Sciatic nerve (tissue), 2 donors: Measurements from ENCODE around the gene CCDC102B. TPM values are rescaled to one million over a fixed set of nuclear protein-coding genes. Genes with fewer than 3 reads are reported as not detected.
"Not testable (repeated sequence)": the region's sequence is repeated elsewhere in the genome, so short reads cannot be mapped to it uniquely, and the experiment has no call there.

ENCODE experiments used
- ATAC-seq: fragments of 200-7000 bp; cut with Tn5 transposase; one replicate; pipeline ENCODE4 v1.9.1; 2020; ENCODE audit warnings: mild to moderate bottlenecking, moderate library complexity
- DNase-seq: peaks from one replicate; pipeline ENCODE4 v3.0.0-alpha.2; 2020; ENCODE audit warnings: low spot score
- intact Hi-C: fragments of 100-400 bp; cut with DNase I; formaldehyde crosslinking; loops from one replicate; pipeline ENCODE4 v1.14.2; 2022
- total RNA-seq: library from RNA; stranded (reverse); fragmentation: NEBNext Ultra II Directional; extraction: Animal tissue kit (Norgen Biotek cat#: 25700); gene quantifications from one replicate; pipeline ENCODE4 v1.2.1, GENCODE V29; 2021
- donor health status: DM: no; HTN: no; CAD: no.
- donor health status: DM: no; HTN: no; CAD: no.

CCDC102B gene
- total RNA-seq, 1 donor from 2014 or later, result 16.5 TPM

GRCh38 chr18:68874361-68874760 is 76.5 kb downstream of the CCDC102B start:
- ATAC-seq, result no peak
- no peak for DNase-seq
- intact Hi-C loops, result no loop called here

- intact Hi-C loops, ATAC-seq, DNase-seq: not testable (repeated sequence)
Measured at GRCh38 chr18:68879947-68880346, 82.1 kb downstream of the CCDC102B start.

DNA sequence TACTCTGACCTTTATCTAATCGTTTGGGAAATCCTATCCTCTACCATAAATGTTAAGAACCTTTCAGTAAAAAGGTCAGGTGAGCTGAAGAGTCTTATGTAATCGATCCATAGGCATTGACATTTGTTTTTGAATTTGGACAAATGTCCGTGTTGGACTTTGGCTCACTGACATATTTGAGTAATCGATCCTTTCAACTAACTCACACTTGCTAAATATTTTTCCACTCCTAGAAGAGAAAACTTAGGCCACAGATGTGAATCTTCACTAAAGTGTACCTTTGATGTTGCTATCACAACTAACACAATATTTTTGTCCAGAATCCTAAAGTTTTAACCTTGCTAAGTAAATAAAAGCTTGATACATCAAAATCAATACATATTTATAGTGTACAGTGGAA is 89.5 kb downstream of the CCDC102B start:
- DNase-seq (no peak), ATAC-seq (no peak)
- intact Hi-C loops, result no loop called here

GRCh38 chr18:68893354-68893753 is 95.5 kb downstream of the CCDC102B start:
- ATAC-seq (no peak), DNase-seq (no peak)
- intact Hi-C loops, result no loop called here

DNA sequence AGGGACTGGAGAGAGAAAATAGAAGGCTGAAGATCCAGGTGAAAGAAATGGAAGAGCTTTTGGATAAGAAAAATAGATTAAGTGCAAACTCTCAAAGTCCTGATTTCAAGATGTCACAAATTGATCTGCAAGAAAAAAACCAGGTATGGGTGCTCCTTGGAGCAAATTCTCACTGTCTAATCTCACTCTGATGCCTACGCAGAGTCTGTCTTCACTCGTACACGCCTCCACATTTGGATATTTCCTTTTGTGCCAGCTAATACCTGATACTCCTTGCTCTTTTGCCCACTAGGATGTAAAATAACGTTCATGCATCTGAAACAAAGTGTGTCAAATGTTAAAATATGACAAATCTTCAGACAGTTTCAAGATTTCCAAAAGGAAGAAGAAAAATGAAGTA is 99.4 kb downstream of the CCDC102B start:
- ATAC-seq (no peak), DNase-seq (no peak)
- intact Hi-C loops, result no loop called here

DNA sequence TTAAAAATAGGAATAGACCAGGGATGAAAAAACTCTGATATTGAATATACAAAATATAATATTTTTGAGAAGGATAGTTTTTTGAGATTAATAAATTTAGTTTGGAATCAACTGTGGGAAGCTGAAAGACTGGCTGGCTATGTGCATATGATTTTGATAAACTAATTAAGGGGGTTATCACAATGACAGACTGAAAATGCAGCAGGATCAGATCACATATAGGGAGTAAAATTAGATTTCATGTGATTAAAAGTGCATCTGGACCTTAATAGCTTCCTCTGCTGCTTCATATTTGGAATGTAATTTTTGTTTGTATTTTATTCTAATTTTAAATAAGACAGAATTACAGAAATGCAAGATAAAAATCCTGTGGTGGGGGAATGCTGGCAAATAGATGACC is 111.7 kb downstream of the CCDC102B start:
- intact Hi-C loops, result no loop called here
- ATAC-seq, result no peak
- DNase-seq, result no peak

- ATAC-seq, result no peak
- DNase-seq, result no peak
- intact Hi-C loops, result no loop called here
Measured at GRCh38 chr18:68915061-68915460, 117.2 kb downstream of the CCDC102B start.

- DNase-seq (no peak), ATAC-seq (no peak)
- intact Hi-C loops, result no loop called here
Measured at GRCh38 chr18:68916734-68917133, 118.9 kb downstream of the CCDC102B start.

GRCh38 chr18:68918216-68918615 is 120.3 kb downstream of the CCDC102B start:
- no peak for DNase-seq
- intact Hi-C loops, result no loop called here
- ATAC-seq, result no peak

GRCh38 chr18:68919900-68920299 is 122.0 kb downstream of the CCDC102B start:
- DNase-seq, result no peak
- ATAC-seq, result no peak
- intact Hi-C loops, result no loop called here

- DNase-seq (no peak), ATAC-seq (no peak)
- intact Hi-C loops, result no loop called here
Measured at GRCh38 chr18:68922392-68922791, 124.5 kb downstream of the CCDC102B start.

- ATAC-seq, result no peak
Measured at GRCh38 chr18:68925268-68925667, 127.4 kb downstream of the CCDC102B start.

GRCh38 chr18:68928762-68929675 is 131.1 kb downstream of the CCDC102B start:
- ATAC-seq (no peak), DNase-seq (no peak)
- intact Hi-C loops, result no loop called here

More at GRCh38 chr18:68925268-68925667, 127.4 kb downstream of the CCDC102B start:
- DNase-seq, result no peak
- intact Hi-C loops, result no loop called here

DNA sequence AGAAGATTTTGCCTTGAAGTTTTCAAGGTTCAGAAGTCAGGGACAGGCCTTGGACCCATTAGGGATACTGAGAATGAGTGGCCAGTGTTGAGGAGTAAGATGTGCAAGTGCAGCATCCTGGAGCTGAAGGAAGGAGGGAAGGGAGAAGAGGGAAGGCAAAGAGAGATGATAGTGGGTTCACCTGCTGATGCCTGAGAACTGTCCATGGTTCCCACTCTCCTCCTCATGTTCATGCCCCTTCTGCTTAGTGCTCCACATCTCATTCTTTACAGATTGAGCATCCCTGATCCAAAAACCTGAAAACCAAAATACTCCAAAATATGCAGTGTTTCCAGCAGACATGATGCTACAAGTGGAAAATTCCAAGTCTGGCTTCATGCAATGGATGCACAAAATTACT is 137.8 kb downstream of the CCDC102B start:
- DNase-seq (no peak), ATAC-seq (no peak)
- intact Hi-C loops, result no loop called here

DNA sequence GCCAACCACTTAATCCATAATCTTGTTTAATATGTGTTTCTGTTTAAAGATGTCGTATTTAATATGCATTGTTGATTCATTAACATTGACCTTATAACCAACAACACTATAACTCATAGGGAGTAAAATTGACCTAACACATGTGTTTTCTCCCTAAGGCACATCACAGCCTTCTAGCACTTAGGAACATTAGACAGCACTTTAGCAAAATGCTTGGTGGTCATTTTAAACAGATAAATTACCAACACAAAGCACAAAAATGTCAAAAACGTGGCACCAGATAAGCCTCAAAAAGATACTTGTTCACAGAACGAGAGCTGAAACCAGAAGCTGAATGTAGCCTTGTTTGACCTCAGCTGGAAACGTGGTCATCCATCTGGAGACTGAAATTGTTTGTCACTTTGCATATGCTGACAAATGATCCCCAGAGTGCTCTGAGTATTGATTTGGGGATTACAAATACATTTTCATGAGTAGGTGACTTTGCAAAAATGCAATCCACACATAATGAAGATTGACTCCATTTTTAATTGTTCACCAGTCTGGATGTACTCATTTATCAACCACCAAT is 139.2 kb downstream of the CCDC102B start:
- intact Hi-C loops, result no loop called here

GRCh38 chr18:68940039-68940438 is 142.2 kb downstream of the CCDC102B start:
- ATAC-seq (no peak), DNase-seq (no peak)
- intact Hi-C loops, result no loop called here

More for the DNA sequence above, 139.2 kb downstream of the CCDC102B start:
- no peak for DNase-seq
- ATAC-seq, result no peak

GRCh38 chr18:68940754-68941153 is 142.9 kb downstream of the CCDC102B start:
- ATAC-seq (no peak), DNase-seq (no peak)
- intact Hi-C loops, result no loop called here

GRCh38 chr18:68942230-68942629 is 144.3 kb downstream of the CCDC102B start:
- intact Hi-C loops, result no loop called here

GRCh38 chr18:68943861-68944260 is 146.0 kb downstream of the CCDC102B start:
- intact Hi-C loops, DNase-seq, ATAC-seq: not testable (repeated sequence)

More at GRCh38 chr18:68942230-68942629, 144.3 kb downstream of the CCDC102B start:
- ATAC-seq (no peak), DNase-seq (no peak)

DNA sequence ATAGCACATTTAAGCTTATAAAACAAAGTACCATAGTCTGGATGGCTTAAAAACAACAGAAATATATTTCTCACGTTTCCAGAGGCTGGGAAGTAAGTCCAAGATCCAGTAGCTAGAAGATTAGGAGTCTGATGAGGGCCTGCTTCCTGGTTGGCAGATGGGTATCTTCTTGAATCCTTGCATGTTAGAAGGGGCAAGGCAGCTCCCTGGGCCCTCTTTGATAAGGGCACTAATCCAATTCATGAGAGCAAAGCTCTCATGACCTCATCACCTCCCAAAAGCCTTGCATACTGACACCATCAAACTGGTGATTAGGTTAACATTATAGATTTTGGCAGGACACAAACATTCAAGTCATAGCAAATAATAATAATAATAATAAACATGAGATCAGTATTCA is 146.4 kb downstream of the CCDC102B start:
- DNase-seq, result no peak
- intact Hi-C loops, result no loop called here
- ATAC-seq, result no peak
